ENCODE measurements around the gene MPRIP.

Gene MPRIP

GRCh38 chr17:17089796-17090641 is 47.8 kb downstream of the MPRIP start:
- no peak overlapping the region for H2BK120ac ChIP-seq (ENCODE audit: low read depth, low read length)
- no peak overlapping the region for H3K4me3 ChIP-seq (ENCODE audit: low read length)

GRCh38 chr17:17090642-17091103 is 48.4 kb downstream of the MPRIP start:
- H3K79me2 ChIP-seq (ENCODE audit: control insufficient read depth, insufficient read depth, low read length): peaks cover 9% of the 10 kb centered on the region
- H3K27ac ChIP-seq (ENCODE audit: low read depth, low read length): no peak overlapping the region
- H3K4me2 ChIP-seq (ENCODE audit: low read length): no peak overlapping the region
- H3K27me3 ChIP-seq (ENCODE audit: insufficient read depth, low read length, poor library complexity): no peaks in the 10 kb centered on the region
- no peak overlapping the region for H3K18ac ChIP-seq (ENCODE audit: low read length)
- H2BK120ac ChIP-seq (ENCODE audit: low read depth, low read length): no peak overlapping the region
- no peak overlapping the region for H3K4me3 ChIP-seq (ENCODE audit: low read length)
- no peak overlapping the region for H4K5ac ChIP-seq (ENCODE audit: low read length)
- no peak overlapping the region for H2BK15ac ChIP-seq (replicated peaks; ENCODE audit: low read depth)
- peaks cover 48% of the 10 kb centered on the region for H3K79me1 ChIP-seq (ENCODE audit: low read length)
- no peak overlapping the region for H2AK5ac ChIP-seq (ENCODE audit: low read length)
- no peak overlapping the region for H3K23ac ChIP-seq (ENCODE audit: low read length)
- WGBS (ENCODE audit: extremely low coverage, insufficient coverage, low lambda C conversion rate): no CpG with 5 or more reads among the region's 11 CpGs
- H3K56ac ChIP-seq (ENCODE audit: low read length): no peak overlapping the region
- H4K8ac ChIP-seq (ENCODE audit: low read depth, low read length): no peak overlapping the region
- no peak overlapping the region for H2BK5ac ChIP-seq (ENCODE audit: low read length)
- no peak for DNase-seq
- peaks cover 3% of the 10 kb centered on the region for H3K4me1 ChIP-seq (ENCODE audit: control insufficient read depth, low read depth, low read length)
- no peak overlapping the region for H3K9ac ChIP-seq (ENCODE audit: low read length)
- no peaks in the 10 kb centered on the region for H3K36me3 ChIP-seq (ENCODE audit: control insufficient read depth, insufficient read depth, low read length)
- no peak overlapping the region for H3K4ac ChIP-seq (ENCODE audit: low read depth, low read length)

More at GRCh38 chr17:17089796-17090641, 47.8 kb downstream of the MPRIP start:
- H3K4me1 ChIP-seq (ENCODE audit: control insufficient read depth, low read depth, low read length): peaks cover 3% of the 10 kb centered on the region
- no peak overlapping the region for H4K8ac ChIP-seq (ENCODE audit: low read depth, low read length)
- H3K56ac ChIP-seq (ENCODE audit: low read length): no peak overlapping the region
- H3K4ac ChIP-seq (ENCODE audit: low read depth, low read length): no peak overlapping the region
- H2AK5ac ChIP-seq (ENCODE audit: low read length): no peak overlapping the region
- WGBS (ENCODE audit: extremely low coverage, insufficient coverage, low lambda C conversion rate): no CpG with 5 or more reads among the region's 18 CpGs
- no peak overlapping the region for H4K5ac ChIP-seq (ENCODE audit: low read length)
- H2BK15ac ChIP-seq (replicated peaks; ENCODE audit: low read depth): no peak overlapping the region
- no peak overlapping the region for H3K9ac ChIP-seq (ENCODE audit: low read length)
- no peak overlapping the region for H2BK5ac ChIP-seq (ENCODE audit: low read length)
- H3K23ac ChIP-seq (ENCODE audit: low read length): no peak overlapping the region
- H3K79me1 ChIP-seq (ENCODE audit: low read length): peaks cover 45% of the 10 kb centered on the region
- H3K36me3 ChIP-seq (ENCODE audit: control insufficient read depth, insufficient read depth, low read length): no peaks in the 10 kb centered on the region
- H3K79me2 ChIP-seq (ENCODE audit: control insufficient read depth, insufficient read depth, low read length): peaks cover 7% of the 10 kb centered on the region
- no peak overlapping the region for H3K27ac ChIP-seq (ENCODE audit: low read depth, low read length)
- H3K4me2 ChIP-seq (ENCODE audit: low read length): no peak overlapping the region
- no peak for DNase-seq
- H3K18ac ChIP-seq (ENCODE audit: low read length): no peak overlapping the region
- H3K27me3 ChIP-seq (ENCODE audit: insufficient read depth, low read length, poor library complexity): no peaks in the 10 kb centered on the region

GRCh38 chr17:17091276-17091675 is 49.0 kb downstream of the MPRIP start:
- Histone ChIP-seq H3K27ac (ENCODE audit: low read depth, low read length) (no peak overlapping the region), H2BK5ac (ENCODE audit: low read length) (no peak overlapping the region), H3K4ac (ENCODE audit: low read depth, low read length) (no peak overlapping the region), H2BK15ac (replicated peaks; ENCODE audit: low read depth) (no peak overlapping the region), H4K8ac (ENCODE audit: low read depth, low read length) (no peak overlapping the region), H3K4me1 (ENCODE audit: control insufficient read depth, low read depth, low read length) (peaks cover 3% of the 10 kb centered on the region), H2AK5ac (ENCODE audit: low read length) (no peak overlapping the region), H3K18ac (ENCODE audit: low read length) (no peak overlapping the region), H3K56ac (ENCODE audit: low read length) (no peak overlapping the region), H3K36me3 (ENCODE audit: control insufficient read depth, insufficient read depth, low read length) (no peaks in the 10 kb centered on the region), H3K79me2 (ENCODE audit: control insufficient read depth, insufficient read depth, low read length) (peaks cover 11% of the 10 kb centered on the region), H3K4me2 (ENCODE audit: low read length) (no peak overlapping the region), H3K4me3 (ENCODE audit: low read length) (no peak overlapping the region), H4K5ac (ENCODE audit: low read length) (no peak overlapping the region), H3K23ac (ENCODE audit: low read length) (no peak overlapping the region), H3K79me1 (ENCODE audit: low read length) (peaks cover 52% of the 10 kb centered on the region), H3K27me3 (ENCODE audit: insufficient read depth, low read length, poor library complexity) (no peaks in the 10 kb centered on the region), H3K9ac (ENCODE audit: low read length) (no peak overlapping the region), H2BK120ac (ENCODE audit: low read depth, low read length) (no peak overlapping the region)
- DNase-seq: no peak
- no CpG with 5 or more reads among the region's 11 CpGs for WGBS (ENCODE audit: extremely low coverage, insufficient coverage, low lambda C conversion rate)

- Histone ChIP-seq H3K36me3 (ENCODE audit: control insufficient read depth, insufficient read depth, low read length) (no peaks in the 10 kb centered on the region), H4K5ac (ENCODE audit: low read length) (no peak overlapping the region), H2AK5ac (ENCODE audit: low read length) (no peak overlapping the region), H3K27me3 (ENCODE audit: insufficient read depth, low read length, poor library complexity) (no peaks in the 10 kb centered on the region), H3K23ac (ENCODE audit: low read length) (no peak overlapping the region), H2BK15ac (replicated peaks; ENCODE audit: low read depth) (no peak overlapping the region), H3K4me3 (ENCODE audit: low read length) (no peak overlapping the region), H3K27ac (ENCODE audit: low read depth, low read length) (no peak overlapping the region), H3K9ac (ENCODE audit: low read length) (no peak overlapping the region), H4K8ac (ENCODE audit: low read depth, low read length) (no peak overlapping the region), H3K18ac (ENCODE audit: low read length) (no peak overlapping the region), H3K4ac (ENCODE audit: low read depth, low read length) (no peak overlapping the region), H2BK120ac (ENCODE audit: low read depth, low read length) (no peak overlapping the region), H3K79me1 (ENCODE audit: low read length) (peaks cover 50% of the 10 kb centered on the region), H3K56ac (ENCODE audit: low read length) (no peak overlapping the region), H2BK5ac (ENCODE audit: low read length) (no peak overlapping the region), H3K4me1 (ENCODE audit: control insufficient read depth, low read depth, low read length) (peaks cover 3% of the 10 kb centered on the region), H3K79me2 (ENCODE audit: control insufficient read depth, insufficient read depth, low read length) (peaks cover 9% of the 10 kb centered on the region), H3K4me2 (ENCODE audit: low read length) (no peak overlapping the region)
- no CpG with 5 or more reads among the region's 14 CpGs for WGBS (ENCODE audit: extremely low coverage, insufficient coverage, low lambda C conversion rate)
- peak; percentile 43 for DNase-seq
Observed at GRCh38 chr17:17091856-17092756, 49.8 kb downstream of the MPRIP start.

GRCh38 chr17:17093764-17094163 is 51.5 kb downstream of the MPRIP start:
- WGBS (ENCODE audit: extremely low coverage, insufficient coverage, low lambda C conversion rate): no CpG with 5 or more reads among the region's 5 CpGs
- Histone ChIP-seq H2BK120ac (ENCODE audit: low read depth, low read length) (no peak overlapping the region), H3K4me2 (ENCODE audit: low read length) (no peak overlapping the region), H3K27me3 (ENCODE audit: insufficient read depth, low read length, poor library complexity) (no peaks in the 10 kb centered on the region), H4K8ac (ENCODE audit: low read depth, low read length) (no peak overlapping the region), H3K4me1 (ENCODE audit: control insufficient read depth, low read depth, low read length) (peaks cover 3% of the 10 kb centered on the region), H3K79me2 (ENCODE audit: control insufficient read depth, insufficient read depth, low read length) (peaks cover 9% of the 10 kb centered on the region), H3K27ac (ENCODE audit: low read depth, low read length) (no peak overlapping the region), H4K5ac (ENCODE audit: low read length) (no peak overlapping the region), H3K23ac (ENCODE audit: low read length) (no peak overlapping the region), H3K56ac (ENCODE audit: low read length) (no peak overlapping the region), H3K4me3 (ENCODE audit: low read length) (no peak overlapping the region), H3K4ac (ENCODE audit: low read depth, low read length) (no peak overlapping the region), H3K79me1 (ENCODE audit: low read length) (peaks cover 42% of the 10 kb centered on the region), H3K9ac (ENCODE audit: low read length) (no peak overlapping the region), H2BK5ac (ENCODE audit: low read length) (no peak overlapping the region), H2BK15ac (replicated peaks; ENCODE audit: low read depth) (no peak overlapping the region), H3K18ac (ENCODE audit: low read length) (no peak overlapping the region), H3K36me3 (ENCODE audit: control insufficient read depth, insufficient read depth, low read length) (no peaks in the 10 kb centered on the region), H2AK5ac (ENCODE audit: low read length) (no peak overlapping the region)
- no peak for DNase-seq
